ENCODE measurements around the gene PRDM16. TPM values are rescaled to one million over a fixed set of nuclear protein-coding genes. Genes with fewer than 3 reads are reported as not detected.

PRDM16 gene
- total RNA-seq, 1 donor from 2014 or later, result 0.43 TPM

GRCh38 chr1:3074297-3074741, 5.3 kb downstream of the PRDM16 start:
- H3K4me3 ChIP-seq (ENCODE audit: insufficient read depth, low read depth, low read length), result peak overlapping the region; percentile 39
- TF ChIP-seq EZH2 (IDR thresholded peaks at IDR 0.05; ENCODE audit: insufficient read depth, low read length) (no peak), CTCF (IDR thresholded peaks at IDR 0.05; ENCODE audit: insufficient read depth, low read depth, low read length) (no peak)
- Mint-ChIP-seq H3K4me3 (ENCODE audit: unreplicated experiment) (peak overlapping the region; percentile 50), H3K27me3 (ENCODE audit: low read depth, unreplicated experiment) (peaks cover 61% of the 10 kb centered on the region), H3K4me1 (ENCODE audit: low read depth, unreplicated experiment) (no peaks in the 10 kb centered on the region), H3K36me3 (ENCODE audit: low read depth, unreplicated experiment) (peaks cover 2% of the 10 kb centered on the region), H3K9me3 (ENCODE audit: unreplicated experiment) (no peaks in the 10 kb centered on the region), H3K27ac (ENCODE audit: unreplicated experiment) (no peak overlapping the region)
- FAIRE-seq (no peak), DNase-seq (ENCODE audit: low read depth) (peak; percentile 20)
- no peak overlapping the region for H2AFZ ChIP-seq (ENCODE audit: low read depth, low read length)
- peaks cover 41% of the 10 kb centered on the region for H4K20me1 ChIP-seq (ENCODE audit: insufficient read depth, low read length)
- H3K79me2 ChIP-seq (ENCODE audit: insufficient read depth, low read length), result peaks cover 88% of the 10 kb centered on the region
- H3K36me3 ChIP-seq (ENCODE audit: insufficient read depth, low read length), result no peaks in the 10 kb centered on the region
- peak overlapping the region; percentile 86 for H3K4me2 ChIP-seq (ENCODE audit: low read length)
- no peak overlapping the region for H3K27ac ChIP-seq (ENCODE audit: low read depth, low read length)
- no peaks in the 10 kb centered on the region for H3K9me3 ChIP-seq (ENCODE audit: insufficient read depth, low read depth, low read length)
- peaks cover 4% of the 10 kb centered on the region for H3K27me3 ChIP-seq (ENCODE audit: insufficient read depth, low read length)
- no peak overlapping the region for H3K9ac ChIP-seq (ENCODE audit: low read length)
- peaks cover 48% of the 10 kb centered on the region for H3K4me1 ChIP-seq (ENCODE audit: insufficient read depth, low read length)

GRCh38 chr1:3074800-3075199, 5.8 kb downstream of the PRDM16 start:
- Histone ChIP-seq H3K4me3 (ENCODE audit: insufficient read depth, low read depth, low read length) (no peak overlapping the region), H3K9ac (ENCODE audit: low read length) (no peak overlapping the region), H3K4me2 (ENCODE audit: low read length) (peak overlapping the region; percentile 35), H3K4me1 (ENCODE audit: insufficient read depth, low read length) (peaks cover 53% of the 10 kb centered on the region), H3K27ac (ENCODE audit: low read depth, low read length) (no peak overlapping the region), H3K27me3 (ENCODE audit: insufficient read depth, low read length) (peaks cover 4% of the 10 kb centered on the region), H3K9me3 (ENCODE audit: insufficient read depth, low read depth, low read length) (no peaks in the 10 kb centered on the region), H2AFZ (ENCODE audit: low read depth, low read length) (no peak overlapping the region), H3K79me2 (ENCODE audit: insufficient read depth, low read length) (peaks cover 93% of the 10 kb centered on the region), H4K20me1 (ENCODE audit: insufficient read depth, low read length) (peaks cover 45% of the 10 kb centered on the region), H3K36me3 (ENCODE audit: insufficient read depth, low read length) (no peaks in the 10 kb centered on the region)
- FAIRE-seq (no peak), DNase-seq (ENCODE audit: low read depth) (peak; percentile 13)
- no peak overlapping the region for H3K27ac Mint-ChIP-seq (ENCODE audit: unreplicated experiment)
- no peak overlapping the region for H3K4me3 Mint-ChIP-seq (ENCODE audit: unreplicated experiment)
- H3K27me3 Mint-ChIP-seq (ENCODE audit: low read depth, unreplicated experiment), result peaks cover 65% of the 10 kb centered on the region
- H3K36me3 Mint-ChIP-seq (ENCODE audit: low read depth, unreplicated experiment), result peaks cover 2% of the 10 kb centered on the region
- TF ChIP-seq EZH2 (IDR thresholded peaks at IDR 0.05; ENCODE audit: insufficient read depth, low read length), result no peak
- no peak for TF ChIP-seq CTCF (IDR thresholded peaks at IDR 0.05; ENCODE audit: insufficient read depth, low read depth, low read length)
- H3K4me1 Mint-ChIP-seq (ENCODE audit: low read depth, unreplicated experiment), result no peaks in the 10 kb centered on the region
- no peaks in the 10 kb centered on the region for H3K9me3 Mint-ChIP-seq (ENCODE audit: unreplicated experiment)

GRCh38 chr1:3075666-3076362, 6.8 kb downstream of the PRDM16 start:
- peaks cover 51% of the 10 kb centered on the region for H3K4me1 ChIP-seq (ENCODE audit: insufficient read depth, low read length)
- Mint-ChIP-seq H3K4me3 (ENCODE audit: unreplicated experiment) (no peak overlapping the region), H3K27me3 (ENCODE audit: low read depth, unreplicated experiment) (peaks cover 71% of the 10 kb centered on the region), H3K27ac (ENCODE audit: unreplicated experiment) (no peak overlapping the region), H3K9me3 (ENCODE audit: unreplicated experiment) (no peaks in the 10 kb centered on the region), H3K36me3 (ENCODE audit: low read depth, unreplicated experiment) (peaks cover 2% of the 10 kb centered on the region), H3K4me1 (ENCODE audit: low read depth, unreplicated experiment) (no peaks in the 10 kb centered on the region)
- DNase-seq (ENCODE audit: low read depth) (no peak), FAIRE-seq (no peak)
- peaks cover 99% of the 10 kb centered on the region for H3K79me2 ChIP-seq (ENCODE audit: insufficient read depth, low read length)
- no peak overlapping the region for H3K4me3 ChIP-seq (ENCODE audit: insufficient read depth, low read depth, low read length)
- H3K27ac ChIP-seq (ENCODE audit: low read depth, low read length), result no peak overlapping the region
- peaks cover 45% of the 10 kb centered on the region for H4K20me1 ChIP-seq (ENCODE audit: insufficient read depth, low read length)
- no peaks in the 10 kb centered on the region for H3K9me3 ChIP-seq (ENCODE audit: insufficient read depth, low read depth, low read length)
- TF ChIP-seq CTCF (IDR thresholded peaks at IDR 0.05; ENCODE audit: insufficient read depth, low read depth, low read length), result no peak
- TF ChIP-seq EZH2 (IDR thresholded peaks at IDR 0.05; ENCODE audit: insufficient read depth, low read length), result no peak
- H3K9ac ChIP-seq (ENCODE audit: low read length), result no peak overlapping the region
- no peak overlapping the region for H2AFZ ChIP-seq (ENCODE audit: low read depth, low read length)
- peaks cover 4% of the 10 kb centered on the region for H3K27me3 ChIP-seq (ENCODE audit: insufficient read depth, low read length)
- H3K36me3 ChIP-seq (ENCODE audit: insufficient read depth, low read length), result no peaks in the 10 kb centered on the region
- H3K4me2 ChIP-seq (ENCODE audit: low read length), result no peak overlapping the region

Measured in astrocyte (in vitro differentiated cells and primary cell).